Measurements from ENCODE around the gene TAF6. TPM values are rescaled to one million over a fixed set of nuclear protein-coding genes. Genes with fewer than 3 reads are reported as not detected.

TAF6 gene
- total RNA-seq (2012; rRNA removed) (11.3 and 14.4 TPM in 2 replicates), polyA plus RNA-seq (2012; rRNA removed) (55.3 and 56.5 TPM in 2 replicates), Bru-seq, nascent RNA (percentile 55 among the genes with signal in this experiment), BruChase-seq, experiment 1, labeled RNA remaining after a 6-hour chase (percentile 77 among the genes with signal in this experiment), BruChase-seq, experiment 2, labeled RNA remaining after a 2-hour chase (percentile 66 among the genes with signal in this experiment)
- polyA plus RNA-seq (2012; cell fraction: cytosol; rRNA removed) = 48.4 and 56.7 TPM in 2 replicates
- 51.7 and 92.5 TPM in 2 replicates for polyA plus RNA-seq (2012; cell fraction: nucleus; rRNA removed; ENCODE audit: low replicate concordance)
- long read RNA-seq, transcript TAF6-211 (15 exons, 2,464 nt) = major isoform, 18 of 48 reads
- long read RNA-seq, transcript TAF6-209 (15 exons, 2,297 nt) = minor isoform, 5 of 48 reads
- long read RNA-seq, partial matches to known transcripts = 12 of 48 reads
- long read RNA-seq, other reads (novel, unspliced or antisense) = 11 of 48 reads

DNA sequence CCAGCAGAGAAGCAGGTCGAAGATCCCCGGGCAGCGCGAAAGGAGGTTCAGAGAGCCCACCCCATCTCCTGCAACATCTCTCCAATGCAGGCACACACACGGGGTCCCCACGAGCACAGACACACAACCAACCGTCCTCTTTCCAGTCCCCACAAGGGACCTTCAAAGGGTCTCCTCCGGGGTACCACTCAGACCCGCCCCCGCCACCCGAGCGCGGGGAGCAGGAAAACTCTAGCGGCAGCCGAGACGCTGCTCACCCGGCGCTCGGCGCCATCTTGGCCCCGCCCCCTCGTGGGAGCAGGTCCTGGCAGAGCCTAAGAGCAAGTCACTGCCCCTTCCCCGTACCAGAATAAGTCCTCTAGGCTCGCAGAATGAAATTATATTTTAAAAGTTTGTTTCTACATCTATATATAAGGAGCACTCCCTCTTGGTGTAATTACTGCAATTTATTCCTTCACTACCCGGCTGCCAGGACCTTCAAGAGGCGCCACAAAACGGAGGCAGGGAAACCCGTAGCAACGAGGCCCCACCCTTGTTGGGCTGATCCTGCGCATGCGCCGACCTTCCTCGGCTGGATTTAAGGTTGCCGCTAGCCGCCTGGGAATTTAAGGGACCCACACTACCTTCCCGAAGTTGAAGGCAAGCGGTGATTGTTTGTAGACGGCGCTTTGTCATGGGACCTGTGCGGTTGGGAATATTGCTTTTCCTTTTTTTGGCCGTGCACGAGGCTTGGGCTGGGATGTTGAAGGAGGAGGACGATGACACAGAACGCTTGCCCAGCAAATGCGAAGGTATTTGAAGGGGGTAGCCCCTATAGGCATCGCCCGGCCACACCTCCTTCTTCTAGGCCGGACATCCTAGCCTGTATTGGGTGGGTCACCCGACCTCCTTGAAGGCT is at the start of gene TAF6, which contains the start of gene CNPY4:
Gene TAF6 (minus strand): TSS at position 287 of the 898 bp plus-strand sequence. CDS start 5,149 bp downstream, outside the sequence.
Gene CNPY4 (plus strand): TSS at position 563 of the 898 bp plus-strand sequence. CDS start 111 bp downstream, at position 674.
- 0% methylated on average over 6 of the region's 49 CpGs; no CpG with 5 or more reads in 1 of the 2 experiments for WGBS, 2 experiments (ENCODE audit: extremely low coverage in 2 of 2, insufficient read length in 1 of 2)
- ATAC-seq (ENCODE audit: low read depth) (peak; percentile 90), DNase-seq (peak; percentile 94)
- Histone ChIP-seq H3K4ac (ENCODE audit: low read depth, low read length) (peak within 1 kb of the TSS; percentile 96), H3K27me3 (ENCODE audit: control insufficient read depth, insufficient read depth, low read length) (no peaks in the 10 kb centered on the region), H3K79me1 (ENCODE audit: low read depth in 1 of 2, low read length in 2 of 2) (peaks cover 23 to 46% of the 10 kb centered on the region in 2 experiments), H3K9ac (ENCODE audit: low read depth, low read length) (peak within 1 kb of the TSS; percentile 86), H3K56ac (ENCODE audit: extremely low read depth, insufficient read depth, low read length) (peak within 1 kb of the TSS; percentile 91), H3K4me1 (ENCODE audit: control insufficient read depth, insufficient read depth, low read length) (peaks cover 6% of the 10 kb centered on the region; the same call in 1 of the 2 replicates), H3K4me2 (ENCODE audit: low read depth, low read length) (peak within 1 kb of the TSS; percentile 84), H3K36me3 (ENCODE audit: control insufficient read depth, insufficient read depth, low read length) (peaks cover 1% of the 10 kb centered on the region; the same call in 1 of the 2 replicates), H2AFZ (replicated peaks; ENCODE audit: low read length, poor library complexity) (peak within 1 kb of the TSS; percentile 96), H3K14ac (replicated peaks; ENCODE audit: low read depth, low read length) (peak within 1 kb of the TSS; percentile 99), H2BK20ac (ENCODE audit: low read depth, low read length) (peak within 1 kb of the TSS; percentile 83), H2AK5ac (ENCODE audit: low read depth, low read length) (peak within 1 kb of the TSS; percentile 75), H3K23ac (ENCODE audit: low read depth, low read length) (peak within 1 kb of the TSS; percentile 98), H4K91ac (ENCODE audit: insufficient read depth, low read depth, low read length) (peak within 1 kb of the TSS; percentile 67), H2BK120ac (ENCODE audit: low read depth, low read length) (peak within 1 kb of the TSS; percentile 95), H2BK5ac (ENCODE audit: low read depth, low read length, poor library complexity, severe bottlenecking) (peak within 1 kb of the TSS; percentile 91), H3K9me1 (ENCODE audit: insufficient read depth, low read length) (peaks cover 13% of the 10 kb centered on the region), H4K5ac (ENCODE audit: low read depth, low read length) (peak within 1 kb of the TSS; percentile 26), H4K8ac (ENCODE audit: low read depth in 2 of 2, low read length in 2 of 2) (peak within 1 kb of the TSS; percentile 48 to 82), H2BK15ac (ENCODE audit: low read depth, low read length) (peak within 1 kb of the TSS; percentile 55; the same call in 1 of the 3 replicates), H3K18ac (ENCODE audit: low read depth, low read length) (peak within 1 kb of the TSS; percentile 50; the same call in 1 of the 2 replicates), H3K27ac (ENCODE audit: insufficient read depth, low read length) (peak within 1 kb of the TSS; percentile 81), H4K20me1 (ENCODE audit: insufficient read depth, low read length) (no peaks in the 10 kb centered on the region; the same call in 1 of the 2 replicates), H2AK9ac (replicated peaks; ENCODE audit: low read depth, low read length, poor library complexity) (peak within 1 kb of the TSS; percentile 95), H3K9me3 (ENCODE audit: control insufficient read depth, insufficient read depth, low read length) (no peaks in the 10 kb centered on the region), H3K4me3 (ENCODE audit: insufficient read depth, low read depth, low read length) (peak within 1 kb of the TSS; percentile 80)
- TF ChIP-seq SMC3 (IDR thresholded peaks at IDR 0.05; ENCODE audit: low read depth, low read length) = no peak
- TF ChIP-seq MXI1 (IDR thresholded peaks at IDR 0.05; ENCODE audit: borderline replicate concordance, low read depth, low read length) = peak; percentile 57
- TF ChIP-seq RAD21 (IDR thresholded peaks at IDR 0.05; ENCODE audit: low read length) = no peak
- TF ChIP-seq USF2 (IDR thresholded peaks at IDR 0.05; ENCODE audit: low read depth, low read length) = peak; percentile 24; the same call in 1 of the 2 replicates
- TF ChIP-seq, protein P1, sequence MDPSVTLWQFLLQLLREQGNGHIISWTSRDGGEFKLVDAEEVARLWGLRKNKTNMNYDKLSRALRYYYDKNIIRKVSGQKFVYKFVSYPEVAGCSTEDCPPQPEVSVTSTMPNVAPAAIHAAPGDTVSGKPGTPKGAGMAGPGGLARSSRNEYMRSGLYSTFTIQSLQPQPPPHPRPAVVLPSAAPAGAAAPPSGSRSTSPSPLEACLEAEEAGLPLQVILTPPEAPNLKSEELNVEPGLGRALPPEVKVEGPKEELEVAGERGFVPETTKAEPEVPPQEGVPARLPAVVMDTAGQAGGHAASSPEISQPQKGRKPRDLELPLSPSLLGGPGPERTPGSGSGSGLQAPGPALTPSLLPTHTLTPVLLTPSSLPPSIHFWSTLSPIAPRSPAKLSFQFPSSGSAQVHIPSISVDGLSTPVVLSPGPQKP (IDR thresholded peaks at IDR 0.05; ENCODE audit: borderline replicate concordance, low read depth, low read length) = no peak
- TF ChIP-seq BHLHE40 (IDR thresholded peaks at IDR 0.05; ENCODE audit: low read depth, low read length) = no peak
- TF ChIP-seq POLR2A (IDR thresholded peaks at IDR 0.05; ENCODE audit: low read depth, low read length) = no peak
- peak; percentile 92 for TF ChIP-seq MAZ (IDR thresholded peaks at IDR 0.05; ENCODE audit: borderline replicate concordance, low read depth, low read length)
- BruUV-seq (replicated peaks) = no TSS peak
- POLR2A ChIA-PET (ENCODE audit: unreplicated experiment) = no interaction called here
- CTCF ChIA-PET = interaction anchor here (0.5 kb wide), 1 partner anchor 24 kb away, joined by 6 read pairs; no protein-coding TSS in a partner anchor
- intact Hi-C loops (cut with micrococcal nuclease) (loop anchor here (2.0 kb wide), 1 partner anchor 19 kb away; the partner anchor contains the start of genes AP4M1 and MCM7), dilution Hi-C loops (cut with HindIII; ENCODE audit: low sequenced_read_pairs, unreplicated experiment) (no loop called here), in situ Hi-C loops (cut with MboI; ENCODE audit: low sequenced_read_pairs) (no loop called here)
